Esophagus squamous epithelium (tissue), 4 donors: ENCODE results near the gene CTSF.

ENCODE experiments used
- CTCF ChIP-seq, 6 experiments: fragments of 450-650 bp in 4 of 6; fragments of 200-600 bp in 2 of 6; sonication (generic) in 2 of 6; IDR thresholded peaks; one replicate each; pipeline ENCODE4 v1.5.1; 2016 to 2019; ENCODE audit warnings: antibody characterized with exemption in 6 of 6, mild to moderate bottlenecking in 4 of 6, moderate library complexity in 4 of 6
- POLR2A ChIP-seq, 4 donors: fragments of 450-650 bp; IDR thresholded peaks; one replicate each; pipeline ENCODE4 v1.6.1; 2017; ENCODE audit warnings: antibody characterized with exemption in 4 of 4, mild to moderate bottlenecking in 4 of 4, moderate library complexity in 3 of 4

GRCh38 chr11:66595245-66595904, 27.0 kb upstream of the CTSF start:
- TF ChIP-seq CTCF (IDR thresholded peaks at IDR 0.05) (no peak), POLR2A (IDR thresholded peaks at IDR 0.05) (no peak)
